Peyer's patch (tissue), 4 donors: Measurements from ENCODE around the gene ZSCAN26. TPM values are rescaled to one million over a fixed set of nuclear protein-coding genes. Genes with fewer than 3 reads are reported as not detected.

ENCODE experiments used
- DNase-seq, 3 donors: peaks; one replicate each; pipeline ENCODE4 v3.0.0-alpha.2; 2017 to 2019
- H3K27ac ChIP-seq, 4 donors: fragments of 200-600 bp; sonication (generic); one replicate each; pipeline ENCODE4 v1.5.1; 2016 to 2019
- H3K27me3 ChIP-seq, 2 donors: fragments of 200-600 bp; sonication (generic); one replicate each; pipeline ENCODE4 v1.5.1; 2019
- H3K36me3 ChIP-seq, 3 donors: fragments of 200-600 bp; sonication (generic); one replicate each; pipeline ENCODE4 v1.5.1; 2016 to 2019
- H3K4me1 ChIP-seq, 4 donors: fragments of 200-600 bp; sonication (generic); one replicate each; pipeline ENCODE4 v1.5.1; 2016 to 2019
- H3K4me3 ChIP-seq, 4 donors: fragments of 200-600 bp; sonication (generic); 1 replicate in 3 of 4; 2 replicates in 1 of 4; pipeline ENCODE4 v1.5.1; 2016 to 2019; ENCODE audit warnings: mild to moderate bottlenecking in 1 of 4
- H3K9me3 ChIP-seq, 4 donors: fragments of 200-600 bp; sonication (generic); one replicate each; pipeline ENCODE4 v1.5.1; 2016 to 2019; ENCODE audit warnings: mild to moderate bottlenecking in 1 of 4
- POLR2A ChIP-seq, 2 donors: fragments of 450-650 bp; IDR thresholded peaks; one replicate each; pipeline ENCODE4 v1.5.1; 2017; ENCODE audit warnings: antibody characterized with exemption in 2 of 2, mild to moderate bottlenecking in 2 of 2, moderate library complexity in 2 of 2
- small RNA-seq, 2 donors: library from RNA; depleted of rRNA; stranded (forward); fragments of <200 nt; gene quantifications; one replicate each; pipeline ENCODE3, GENCODE V24; 2016
- total RNA-seq, 4 donors: library from RNA; depleted of rRNA; stranded (reverse); fragments of >200 nt; gene quantifications; one replicate each; pipeline ENCODE4 v1.1.0, GENCODE V29; 2016
- TF ChIP-seq, protein P1 (sequence below), 6 experiments: fragments of 450-650 bp in 4 of 6; fragments of 200-600 bp in 2 of 6; sonication (generic) in 1 of 6; IDR thresholded peaks; one replicate each; pipeline ENCODE4 v1.5.1; 2017 to 2019; ENCODE audit warnings: antibody characterized with exemption in 6 of 6, mild to moderate bottlenecking in 3 of 6, moderate library complexity in 1 of 6

Gene ZSCAN26
- total RNA-seq, 4 donors from 2014 or later = 19.1 to 34.7 (median 20.2) TPM

DNA sequence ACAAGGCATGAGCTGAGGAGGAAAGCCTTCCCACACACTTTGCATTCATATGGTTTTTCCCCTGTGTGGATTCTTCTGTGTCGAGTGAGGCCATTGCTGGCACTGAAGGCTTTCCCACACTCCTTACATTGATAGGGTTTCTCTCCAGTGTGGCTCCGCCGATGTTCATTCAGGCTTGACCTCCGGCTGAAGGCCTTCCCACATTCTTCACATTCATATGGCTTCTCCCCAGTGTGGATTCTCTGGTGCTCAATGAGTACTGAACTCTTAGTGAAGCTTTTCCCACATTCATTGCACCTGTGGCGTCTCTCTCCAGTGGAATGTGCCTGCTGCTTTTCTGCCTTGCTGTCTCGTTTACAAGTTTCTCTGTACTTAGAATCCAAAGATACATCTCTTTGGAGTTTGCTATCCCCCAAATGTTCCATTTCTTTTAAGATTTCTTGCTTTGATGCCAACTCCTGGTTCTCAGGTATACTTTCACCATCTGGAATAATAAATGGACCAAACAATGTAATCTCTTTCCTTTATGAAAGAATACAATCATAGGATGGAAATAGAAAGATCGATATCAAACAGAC is 59.5 kb downstream of the ZSCAN26 start:
- TF ChIP-seq, protein P1, sequence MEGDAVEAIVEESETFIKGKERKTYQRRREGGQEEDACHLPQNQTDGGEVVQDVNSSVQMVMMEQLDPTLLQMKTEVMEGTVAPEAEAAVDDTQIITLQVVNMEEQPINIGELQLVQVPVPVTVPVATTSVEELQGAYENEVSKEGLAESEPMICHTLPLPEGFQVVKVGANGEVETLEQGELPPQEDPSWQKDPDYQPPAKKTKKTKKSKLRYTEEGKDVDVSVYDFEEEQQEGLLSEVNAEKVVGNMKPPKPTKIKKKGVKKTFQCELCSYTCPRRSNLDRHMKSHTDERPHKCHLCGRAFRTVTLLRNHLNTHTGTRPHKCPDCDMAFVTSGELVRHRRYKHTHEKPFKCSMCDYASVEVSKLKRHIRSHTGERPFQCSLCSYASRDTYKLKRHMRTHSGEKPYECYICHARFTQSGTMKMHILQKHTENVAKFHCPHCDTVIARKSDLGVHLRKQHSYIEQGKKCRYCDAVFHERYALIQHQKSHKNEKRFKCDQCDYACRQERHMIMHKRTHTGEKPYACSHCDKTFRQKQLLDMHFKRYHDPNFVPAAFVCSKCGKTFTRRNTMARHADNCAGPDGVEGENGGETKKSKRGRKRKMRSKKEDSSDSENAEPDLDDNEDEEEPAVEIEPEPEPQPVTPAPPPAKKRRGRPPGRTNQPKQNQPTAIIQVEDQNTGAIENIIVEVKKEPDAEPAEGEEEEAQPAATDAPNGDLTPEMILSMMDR (IDR thresholded peaks at IDR 0.05) = no peak
- no peak for TF ChIP-seq POLR2A (IDR thresholded peaks at IDR 0.05)
- Histone ChIP-seq H3K36me3 (peaks cover 0 to 23% (median 0%) of the 10 kb centered on the region in 3 donors), H3K27ac (no peak overlapping the region), H3K9me3 (peaks cover 0 to 26% (median 11%) of the 10 kb centered on the region in 4 donors), H3K4me3 (no peak overlapping the region), H3K4me1 (no peaks in the 10 kb centered on the region), H3K27me3 (no peaks in the 10 kb centered on the region)
- DNase-seq = no peak

Small RNA genes lying within 50 kb of the gene (small RNA-seq; reads per million reads assigned to genes)
- gene AL021997.1 = 0 reads per million in 2 donors
- gene AL021997.2 = 0 reads per million in 2 donors

Other genes starting within 250 kb of the ZSCAN26 start
- 1 to 10 TPM; 4.2 to 8.3 (median 5.6) TPM for gene ZNF165, start 186.6 kb upstream of the ZSCAN26 start, total RNA-seq
- gene ZSCAN16, start 142.5 kb upstream of the ZSCAN26 start, total RNA-seq = 10 to 100 TPM in 2 of 4 donors, 1 to 10 TPM in 2; 7.0 to 22.3 (median 12.6) TPM
- gene ZKSCAN8, start 125.3 kb upstream of the ZSCAN26 start, total RNA-seq = 10 to 100 TPM in 3 of 4 donors, 1 to 10 TPM in 1; 5.6 to 26.4 (median 15.5) TPM
- 10 to 100 TPM; 11.9 to 28.9 (median 22.7) TPM for gene ZSCAN9, start 41.9 kb upstream of the ZSCAN26 start, total RNA-seq
- gene ZKSCAN4, start 14.9 kb upstream of the ZSCAN26 start, total RNA-seq = 1 to 10 TPM; 4.4 to 9.6 (median 5.9) TPM
- not detected for gene NKAPL, start 7.8 kb upstream of the ZSCAN26 start, total RNA-seq
- 1 to 10 TPM in 2 of 4 donors, under 1 TPM in 2; 0.88 to 3.8 (median 1.7) TPM for gene PGBD1, start 14.4 kb downstream of the ZSCAN26 start, total RNA-seq
- 1 to 10 TPM; 5.6 to 9.2 (median 8.2) TPM for gene ZSCAN31, start 69.0 kb downstream of the ZSCAN26 start, total RNA-seq
- gene ZKSCAN3, start 82.8 kb downstream of the ZSCAN26 start, total RNA-seq = 1 to 10 TPM; 2.5 to 7.0 (median 4.6) TPM
- gene ZSCAN12, start 132.6 kb downstream of the ZSCAN26 start, total RNA-seq = 10 to 100 TPM in 1 of 4 donors, 1 to 10 TPM in 3; 4.0 to 19.8 (median 7.5) TPM
- 10 to 100 TPM in 1 of 4 donors, 1 to 10 TPM in 1, under 1 TPM in 1, not detected in 1; 0.57 to 46.2 (median 1.6) TPM for gene ZSCAN23, start 176.3 kb downstream of the ZSCAN26 start, total RNA-seq
- not detected for gene GPX6, start 248.7 kb downstream of the ZSCAN26 start, total RNA-seq